Calu3 (cell line): ENCODE measurements around the gene UCK2. TPM values are rescaled to one million over a fixed set of nuclear protein-coding genes. Genes with fewer than 3 reads are reported as not detected.

Source experiments
- BruUV-seq: library from RNA; stranded (reverse); fragments of 400-500 nt; replicated peaks from 2 replicates; lab custom pipeline; 2021; lab: Mats Ljungman, UMichigan
- CTCF ChIA-PET: fragments of 300-600 bp; sonication (Branson Sonifier 250); formaldehyde crosslinking; loops from one replicate; lab custom pipeline; 2022; ENCODE audit warnings: antibody characterized with exemption; lab: Charles Lee
- DNase-seq: peaks from one replicate; pipeline ENCODE4 v3.0.0; 2022
- H3K27ac Mint-ChIP-seq: one replicate; pipeline ENCODE4 v1.8.0; 2022; ENCODE audit warnings: mixed read lengths; ENCODE audit not compliant: unreplicated experiment
- H3K27me3 Mint-ChIP-seq: one replicate; pipeline ENCODE4 v1.8.0; 2022; ENCODE audit warnings: mixed read lengths; ENCODE audit not compliant: unreplicated experiment
- H3K36me3 Mint-ChIP-seq: one replicate; pipeline ENCODE4 v1.8.0; 2022; ENCODE audit warnings: mild to moderate bottlenecking, moderate library complexity, mixed read lengths; ENCODE audit not compliant: insufficient read depth, unreplicated experiment
- H3K4me1 Mint-ChIP-seq: one replicate; pipeline ENCODE4 v1.8.0; 2022; ENCODE audit warnings: mild to moderate bottlenecking, low read depth, mixed read lengths; ENCODE audit not compliant: unreplicated experiment
- H3K4me3 Mint-ChIP-seq: one replicate; pipeline ENCODE4 v1.8.0; 2022; ENCODE audit warnings: mild to moderate bottlenecking, low read depth, moderate library complexity, mixed read lengths; ENCODE audit not compliant: unreplicated experiment
- H3K9me3 Mint-ChIP-seq: one replicate; pipeline ENCODE4 v1.8.0; 2022; ENCODE audit warnings: low read depth, mixed read lengths; ENCODE audit not compliant: unreplicated experiment
- CTCF ChIP-seq: fragments of 200-600 bp; IDR thresholded peaks from one replicate; pipeline ENCODE4 v1.8.0; 2022; ENCODE audit warnings: antibody characterized with exemption; ENCODE audit not compliant: unreplicated experiment
- intact Hi-C: fragments of 100-400 bp; cut with micrococcal nuclease; formaldehyde crosslinking; loops from one replicate; pipeline ENCODE4 v1.10.0; 2022; ENCODE audit not compliant: unreplicated experiment
- total RNA-seq: library from RNA; stranded (reverse); gene quantifications from 2 replicates; pipeline ENCODE4 v1.2.3, GENCODE V29; 2022

The UCK2 gene
- total RNA-seq, 1 experiment from 2014 or later, result 109 TPM

- peaks cover 36% of the 10 kb centered on the region for H3K4me1 Mint-ChIP-seq
- no TSS peak for BruUV-seq
- CTCF ChIA-PET, result interaction anchor here (0.6 to 0.7 kb wide), 2 partner anchors 11 to 341 kb away, joined by 3 to 5 read pairs; no protein-coding TSS in a partner anchor
Measured at GRCh38 chr1:165902565-165902964, 75.2 kb downstream of the UCK2 start.

GRCh38 chr1:165903672-165904071 is 76.3 kb downstream of the UCK2 start:
- Mint-ChIP-seq H3K4me1 (peaks cover 26% of the 10 kb centered on the region), H3K4me3 (no peak overlapping the region), H3K27ac (peak overlapping the region; percentile 16), H3K9me3 (no peaks in the 10 kb centered on the region), H3K36me3 (peaks cover 36% of the 10 kb centered on the region), H3K27me3 (no peaks in the 10 kb centered on the region)
- no peak for TF ChIP-seq CTCF
- no TSS peak for BruUV-seq
- CTCF ChIA-PET, result interaction anchor here (0.7 kb wide), 1 partner anchor 76 kb away, joined by 6 read pairs; the partner anchor contains the start of gene UCK2
- peak; percentile 43 for DNase-seq
- intact Hi-C loops, result no loop called here

More at GRCh38 chr1:165902565-165902964, 75.2 kb downstream of the UCK2 start:
- Mint-ChIP-seq H3K4me3 (no peak overlapping the region), H3K9me3 (no peaks in the 10 kb centered on the region), H3K27ac (no peak overlapping the region), H3K27me3 (no peaks in the 10 kb centered on the region), H3K36me3 (peaks cover 28% of the 10 kb centered on the region)
- TF ChIP-seq CTCF, result no peak
- intact Hi-C loops, result no loop called here
- no peak for DNase-seq

- no TSS peak for BruUV-seq
- Mint-ChIP-seq H3K27ac (no peak overlapping the region), H3K36me3 (peaks cover 39% of the 10 kb centered on the region), H3K4me1 (peaks cover 21% of the 10 kb centered on the region), H3K27me3 (no peaks in the 10 kb centered on the region), H3K9me3 (no peaks in the 10 kb centered on the region), H3K4me3 (no peak overlapping the region)
- DNase-seq, result no peak
- TF ChIP-seq CTCF, result no peak
- CTCF ChIA-PET, result no interaction called here
- intact Hi-C loops, result no loop called here
Measured at GRCh38 chr1:165904948-165905347, 77.5 kb downstream of the UCK2 start.

- no peaks in the 10 kb centered on the region for H3K27me3 Mint-ChIP-seq
- no peak for TF ChIP-seq CTCF
- CTCF ChIA-PET, result no interaction called here
- no peak overlapping the region for H3K4me3 Mint-ChIP-seq
- no peaks in the 10 kb centered on the region for H3K9me3 Mint-ChIP-seq
- peaks cover 25% of the 10 kb centered on the region for H3K4me1 Mint-ChIP-seq
- H3K36me3 Mint-ChIP-seq, result peaks cover 43% of the 10 kb centered on the region
- no peak for DNase-seq
- H3K27ac Mint-ChIP-seq, result no peak overlapping the region
- BruUV-seq, result no TSS peak
- intact Hi-C loops, result loop anchor here (2.0 kb wide), 1 partner anchor 77 kb away; no protein-coding TSS in a partner anchor
Measured at GRCh38 chr1:165905853-165906252, 78.4 kb downstream of the UCK2 start.
